ENCODE data around the gene RABL2B. TPM values are rescaled to one million over a fixed set of nuclear protein-coding genes. Genes with fewer than 3 reads are reported as not detected.
A peak's percentile ranks its signal among the peaks of the same experiment; 100 is the strongest.

Gene RABL2B
- total RNA-seq, 1 donor from 2014 or later: 6.8 TPM

DNA sequence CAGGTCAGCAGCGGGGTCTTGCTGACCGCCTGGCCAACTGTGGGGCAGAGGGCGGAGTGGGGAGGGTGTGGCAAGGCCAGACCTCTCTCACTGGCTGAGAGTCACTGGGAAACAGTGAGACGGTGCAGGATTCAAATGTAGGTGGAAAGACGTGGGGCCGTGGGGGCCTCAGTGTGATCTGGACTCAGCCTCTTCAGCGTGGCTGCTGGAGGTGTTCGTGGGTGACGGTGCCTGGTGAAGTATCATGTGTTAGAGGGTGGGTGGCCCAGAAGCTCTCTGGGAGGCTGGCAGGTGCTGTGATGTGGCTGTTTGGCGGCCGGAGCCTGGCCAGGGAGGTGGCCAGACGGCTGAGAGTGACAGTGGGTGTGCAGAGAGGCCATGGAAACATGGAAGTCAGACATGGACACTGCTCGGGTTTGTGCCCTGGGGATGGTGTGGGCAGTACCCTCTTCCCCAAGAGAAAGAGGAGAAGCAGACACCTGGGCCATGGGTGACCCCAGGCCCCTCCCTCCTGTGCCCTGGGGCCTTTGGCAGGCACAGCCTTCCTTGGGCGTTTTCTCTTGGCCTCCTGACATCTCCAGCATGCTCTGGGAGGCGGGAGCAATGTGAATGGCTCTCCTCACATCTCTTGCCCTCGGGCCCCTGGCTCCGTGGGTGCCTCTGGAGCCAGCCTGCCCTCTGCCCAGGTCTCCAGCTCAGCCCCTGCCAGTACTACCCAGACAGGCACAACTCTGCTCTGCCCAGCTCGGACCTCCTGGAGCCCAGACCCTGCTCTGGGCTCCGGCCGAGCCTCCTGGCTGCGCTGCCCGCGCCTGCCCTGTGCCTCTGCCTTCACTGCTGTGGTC lies 55.5 kb downstream of the RABL2B start:
- ATAC-seq (no peak), DNase-seq (ENCODE audit: missing footprints) (peak; percentile 42)
- intact Hi-C loops (cut with DNase I): no loop called here

DNA sequence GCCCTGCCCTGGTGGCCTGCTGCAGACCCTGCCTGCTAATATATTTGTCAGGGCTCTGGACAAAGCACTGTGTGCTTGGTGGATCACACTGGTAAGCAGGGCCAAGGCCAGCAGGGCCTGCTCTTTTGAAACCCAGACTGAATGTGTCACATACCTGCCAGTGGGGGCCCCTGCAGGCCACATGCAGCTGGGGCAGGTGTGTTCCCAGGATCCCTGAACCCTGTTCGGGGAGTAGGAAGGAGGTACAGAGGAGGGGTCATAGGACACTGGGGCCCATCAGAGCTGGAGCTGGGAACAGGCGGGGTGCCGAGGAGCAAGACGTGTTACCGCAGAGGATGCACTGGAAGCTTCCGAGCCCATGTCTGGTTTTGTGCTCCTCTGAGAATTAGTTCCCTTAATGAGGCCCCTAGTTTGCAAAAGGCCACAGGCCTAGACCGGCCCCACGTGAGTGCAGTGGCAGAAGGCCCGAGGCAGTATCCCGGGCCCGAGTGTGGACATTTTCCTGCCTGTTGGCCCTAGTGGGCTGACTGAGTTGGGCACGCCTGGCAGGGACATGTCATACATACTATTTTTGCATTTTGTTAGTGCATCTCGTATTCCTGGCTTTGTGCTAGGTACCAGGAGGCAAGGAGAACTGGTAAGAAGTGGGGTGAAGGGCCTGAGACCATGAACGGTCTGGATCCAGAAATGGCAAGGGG lies 56.6 kb downstream of the RABL2B start:
- ATAC-seq (no peak), DNase-seq (ENCODE audit: missing footprints) (peak; percentile 45)
- intact Hi-C loops (cut with DNase I): no loop called here

DNA sequence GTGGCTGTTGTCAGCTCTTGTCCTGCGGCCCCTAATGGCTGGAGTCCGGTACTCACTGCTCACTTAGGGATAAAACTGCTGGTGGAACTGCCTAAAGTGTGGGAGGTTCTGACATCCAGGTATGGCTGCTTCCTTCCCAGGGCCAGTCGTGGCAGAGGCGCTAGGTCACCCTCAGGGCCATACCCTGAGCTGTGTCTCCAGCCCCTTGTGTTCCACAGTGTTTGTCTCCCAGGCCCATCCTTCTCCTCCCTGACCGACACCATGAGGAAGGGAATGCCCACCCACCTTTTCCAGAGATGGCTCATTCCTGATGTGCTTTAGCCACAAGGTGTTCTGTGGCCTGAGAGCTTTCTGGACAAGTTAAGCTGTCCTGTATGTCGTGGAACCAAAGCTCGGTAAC lies 57.8 kb downstream of the RABL2B start:
- intact Hi-C loops (cut with DNase I): no loop called here
- DNase-seq (ENCODE audit: missing footprints) (peak; percentile 23), ATAC-seq (no peak)

DNA sequence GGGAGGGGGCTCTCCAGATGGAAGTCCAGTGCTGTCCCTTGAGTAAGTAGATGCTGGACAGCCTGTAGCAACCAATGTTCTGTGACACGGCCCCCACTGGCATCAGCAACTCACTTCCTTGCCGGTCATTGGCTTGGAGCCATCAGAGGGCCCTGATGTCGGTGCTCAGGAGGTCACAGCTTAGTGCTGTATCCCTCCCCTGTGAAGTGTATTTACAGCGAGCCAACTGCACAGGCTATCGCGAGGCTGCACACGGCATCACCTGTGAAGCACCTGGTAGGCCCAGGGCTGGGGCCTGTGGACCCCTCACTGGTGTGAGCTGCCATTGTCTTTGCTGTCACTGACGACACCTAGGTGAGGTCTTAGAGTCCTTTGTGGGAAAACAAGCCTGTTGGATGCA lies 58.8 kb downstream of the RABL2B start:
- DNase-seq (ENCODE audit: missing footprints) (peak; percentile 31), ATAC-seq (no peak)
- intact Hi-C loops (cut with DNase I): no loop called here

DNA sequence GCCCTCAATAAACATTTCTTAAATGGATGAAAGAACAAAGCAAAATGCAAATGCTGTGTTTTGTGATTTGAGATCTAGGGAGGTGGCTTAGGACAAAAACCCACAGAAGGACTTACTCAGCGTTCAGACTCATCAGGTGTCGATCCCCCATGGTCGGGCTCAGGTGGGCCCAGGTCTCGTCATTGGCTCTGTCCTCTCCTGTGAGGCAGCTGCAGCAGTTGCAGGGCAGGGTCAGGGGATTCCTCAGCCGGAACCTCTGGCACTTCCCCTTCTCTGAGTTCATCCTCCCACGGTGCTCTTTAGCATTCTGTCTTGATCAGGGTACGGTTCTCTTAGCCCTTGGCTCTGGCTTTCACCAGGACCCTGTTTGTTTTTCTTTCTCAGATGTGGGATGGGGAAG lies 59.4 kb downstream of the RABL2B start:
- ATAC-seq (no peak), DNase-seq (ENCODE audit: missing footprints) (peak; percentile 11)
- intact Hi-C loops (cut with DNase I): no loop called here

DNA sequence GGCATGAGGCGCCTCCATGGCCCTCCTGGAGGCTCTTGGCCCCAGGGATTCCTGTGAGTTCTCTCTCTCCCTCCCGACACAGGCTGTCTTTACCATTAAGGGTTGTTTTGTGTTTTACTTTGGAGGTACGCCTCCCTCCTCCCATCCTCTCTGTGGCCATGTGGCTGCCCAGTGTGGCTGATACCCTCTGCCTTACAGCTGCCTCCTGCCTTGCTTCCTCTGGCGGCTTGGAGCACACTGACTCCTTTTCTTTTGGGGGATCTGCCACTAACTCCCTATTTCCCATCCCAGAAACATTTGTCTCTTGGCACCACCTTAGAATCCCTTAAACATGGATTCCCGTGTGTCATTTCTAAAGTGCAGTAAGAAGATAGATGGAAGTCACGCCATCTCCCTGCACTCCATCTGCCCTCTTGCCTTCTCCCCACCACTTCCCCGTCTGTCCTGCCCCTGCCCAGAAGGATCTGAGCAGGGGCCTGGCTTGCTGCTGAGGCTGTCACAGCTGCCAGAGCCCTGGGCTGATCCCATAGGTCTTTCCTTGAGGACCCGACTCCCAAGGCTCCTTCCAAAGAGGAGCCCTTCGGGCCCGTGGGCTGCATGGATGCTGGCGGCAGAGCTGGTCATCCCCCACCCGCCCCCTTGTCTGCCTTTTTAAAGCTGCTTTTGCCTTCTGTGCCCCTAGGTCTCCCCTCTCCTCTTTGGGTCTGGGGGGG lies 60.6 kb downstream of the RABL2B start:
- intact Hi-C loops (cut with DNase I): no loop called here
- no peak for ATAC-seq
- peak; percentile 23 for DNase-seq (ENCODE audit: missing footprints)

DNA sequence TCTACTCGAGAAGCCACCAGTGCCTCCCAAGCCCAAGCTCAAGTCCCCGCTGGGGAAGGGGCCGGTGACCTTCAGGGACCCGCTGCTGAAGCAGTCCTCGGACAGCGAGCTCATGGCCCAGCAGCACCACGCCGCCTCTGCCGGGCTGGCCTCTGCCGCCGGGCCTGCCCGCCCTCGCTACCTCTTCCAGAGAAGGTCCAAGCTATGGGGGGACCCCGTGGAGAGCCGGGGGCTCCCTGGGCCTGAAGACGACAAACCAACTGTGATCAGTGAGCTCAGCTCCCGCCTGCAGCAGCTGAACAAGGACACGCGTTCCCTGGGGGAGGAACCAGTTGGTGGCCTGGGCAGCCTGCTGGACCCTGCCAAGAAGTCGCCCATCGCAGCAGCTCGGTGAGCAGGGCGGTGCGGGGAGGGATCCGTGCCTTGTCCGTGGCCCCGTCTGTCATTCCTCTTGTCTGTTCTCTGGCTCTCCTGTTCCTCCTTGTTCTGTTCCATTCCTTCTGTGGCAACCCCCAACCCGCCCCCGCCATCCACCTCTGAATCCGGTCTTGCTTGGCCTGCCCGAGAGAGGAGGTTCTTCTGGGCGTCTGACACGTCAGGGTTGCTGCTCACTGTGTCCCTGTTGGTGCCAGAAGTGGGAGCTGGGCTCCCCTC lies 61.3 kb downstream of the RABL2B start:
- no peak for DNase-seq (ENCODE audit: missing footprints)
- intact Hi-C loops (cut with DNase I): no loop called here
- no peak for ATAC-seq

DNA sequence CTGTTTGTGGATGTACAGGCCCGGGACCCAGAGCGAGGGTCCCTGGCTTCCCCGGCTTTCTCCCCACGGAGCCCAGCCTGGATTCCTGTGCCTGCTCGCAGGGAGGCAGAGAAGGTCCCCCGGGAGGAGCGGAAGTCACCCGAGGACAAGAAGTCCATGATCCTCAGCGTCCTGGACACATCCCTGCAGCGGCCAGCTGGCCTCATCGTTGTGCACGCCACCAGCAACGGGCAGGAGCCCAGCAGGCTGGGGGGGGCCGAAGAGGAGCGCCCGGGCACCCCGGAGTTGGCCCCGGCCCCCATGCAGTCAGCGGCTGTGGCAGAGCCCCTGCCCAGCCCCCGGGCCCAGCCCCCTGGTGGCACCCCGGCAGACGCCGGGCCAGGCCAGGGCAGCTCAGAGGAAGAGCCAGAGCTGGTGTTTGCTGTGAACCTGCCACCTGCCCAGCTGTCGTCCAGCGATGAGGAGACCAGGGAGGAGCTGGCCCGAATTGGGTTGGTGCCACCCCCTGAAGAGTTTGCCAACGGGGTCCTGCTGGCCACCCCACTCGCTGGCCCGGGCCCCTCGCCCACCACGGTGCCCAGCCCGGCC lies 62.1 kb downstream of the RABL2B start:
- intact Hi-C loops (cut with DNase I): no loop called here
- DNase-seq (ENCODE audit: missing footprints): no peak
- ATAC-seq: no peak

DNA sequence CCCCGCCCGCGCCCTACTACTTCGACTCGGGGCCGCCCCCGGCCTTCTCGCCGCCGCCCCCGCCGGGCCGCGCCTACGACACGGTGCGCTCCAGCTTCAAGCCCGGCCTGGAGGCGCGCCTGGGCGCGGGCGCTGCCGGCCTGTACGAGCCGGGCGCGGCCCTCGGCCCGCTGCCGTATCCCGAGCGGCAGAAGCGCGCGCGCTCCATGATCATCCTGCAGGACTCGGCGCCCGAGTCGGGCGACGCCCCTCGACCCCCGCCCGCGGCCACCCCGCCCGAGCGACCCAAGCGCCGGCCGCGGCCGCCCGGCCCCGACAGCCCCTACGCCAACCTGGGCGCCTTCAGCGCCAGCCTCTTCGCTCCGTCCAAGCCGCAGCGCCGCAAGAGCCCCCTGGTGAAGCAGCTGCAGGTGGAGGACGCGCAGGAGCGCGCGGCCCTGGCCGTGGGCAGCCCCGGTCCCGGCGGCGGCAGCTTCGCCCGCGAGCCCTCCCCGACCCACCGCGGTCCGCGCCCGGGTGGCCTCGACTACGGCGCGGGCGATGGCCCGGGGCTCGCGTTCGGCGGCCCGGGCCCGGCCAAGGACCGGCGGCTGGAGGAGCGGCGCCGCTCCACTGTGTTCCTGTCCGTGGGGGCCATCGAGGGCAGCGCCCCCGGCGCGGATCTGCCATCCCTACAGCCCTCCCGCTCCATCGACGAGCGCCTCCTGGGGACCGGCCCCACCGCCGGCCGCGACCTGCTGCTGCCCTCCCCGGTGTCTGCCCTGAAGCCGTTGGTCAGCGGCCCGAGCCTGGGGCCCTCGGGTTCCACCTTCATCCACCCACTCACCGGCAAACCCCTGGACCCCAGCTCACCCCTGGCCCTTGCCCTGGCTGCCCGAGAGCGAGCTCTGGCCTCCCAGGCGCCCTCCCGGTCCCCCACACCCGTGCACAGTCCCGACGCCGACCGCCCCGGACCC lies 62.9 kb downstream of the RABL2B start:
- ATAC-seq (no peak), DNase-seq (ENCODE audit: missing footprints) (no peak)
- intact Hi-C loops (cut with DNase I): no loop called here

DNA sequence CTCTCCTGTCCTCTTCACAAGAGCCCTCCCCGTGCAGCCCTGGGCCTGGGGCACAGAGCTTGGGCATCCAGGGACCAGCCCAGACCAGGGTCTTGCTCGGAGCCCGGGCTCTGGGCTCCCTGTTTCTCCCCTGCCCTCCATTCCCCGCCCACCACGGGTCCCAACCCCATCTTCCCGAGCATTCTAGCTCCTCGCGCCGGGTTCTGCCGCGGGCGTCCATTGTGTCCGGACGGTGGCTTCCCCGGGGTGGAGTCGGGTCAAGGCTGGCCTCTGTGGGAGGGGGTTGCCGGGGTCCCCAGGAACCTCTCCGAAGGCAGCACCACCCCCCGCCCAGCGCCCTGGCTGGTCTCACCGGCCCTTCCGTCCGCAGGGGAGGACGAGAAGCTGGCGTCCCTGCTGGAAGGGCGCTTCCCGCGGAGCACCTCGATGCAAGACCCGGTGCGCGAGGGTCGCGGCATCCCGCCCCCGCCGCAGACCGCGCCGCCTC lies 63.6 kb downstream of the RABL2B start:
- intact Hi-C loops (cut with DNase I): no loop called here
- ATAC-seq: no peak
- no peak for DNase-seq (ENCODE audit: missing footprints)

DNA sequence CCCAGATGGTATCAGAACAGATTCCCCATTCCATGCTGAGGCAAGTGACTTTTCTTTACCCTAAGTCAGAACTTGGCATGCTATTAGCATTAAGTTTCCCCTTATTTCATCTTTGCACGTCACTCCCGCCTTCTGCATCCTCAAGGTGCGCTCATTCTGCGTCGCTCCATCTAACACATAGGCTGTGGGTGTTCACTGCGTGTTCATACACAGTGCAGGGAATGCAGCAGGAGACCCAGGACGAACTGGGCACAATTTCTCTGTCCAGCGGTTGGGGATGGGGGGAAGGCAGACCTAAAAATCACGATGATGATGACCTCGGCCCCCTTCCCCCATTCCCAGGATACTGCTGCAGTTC lies 65.1 kb downstream of the RABL2B start:
- ATAC-seq (no peak), DNase-seq (ENCODE audit: missing footprints) (no peak)
- intact Hi-C loops (cut with DNase I): no loop called here

DNA sequence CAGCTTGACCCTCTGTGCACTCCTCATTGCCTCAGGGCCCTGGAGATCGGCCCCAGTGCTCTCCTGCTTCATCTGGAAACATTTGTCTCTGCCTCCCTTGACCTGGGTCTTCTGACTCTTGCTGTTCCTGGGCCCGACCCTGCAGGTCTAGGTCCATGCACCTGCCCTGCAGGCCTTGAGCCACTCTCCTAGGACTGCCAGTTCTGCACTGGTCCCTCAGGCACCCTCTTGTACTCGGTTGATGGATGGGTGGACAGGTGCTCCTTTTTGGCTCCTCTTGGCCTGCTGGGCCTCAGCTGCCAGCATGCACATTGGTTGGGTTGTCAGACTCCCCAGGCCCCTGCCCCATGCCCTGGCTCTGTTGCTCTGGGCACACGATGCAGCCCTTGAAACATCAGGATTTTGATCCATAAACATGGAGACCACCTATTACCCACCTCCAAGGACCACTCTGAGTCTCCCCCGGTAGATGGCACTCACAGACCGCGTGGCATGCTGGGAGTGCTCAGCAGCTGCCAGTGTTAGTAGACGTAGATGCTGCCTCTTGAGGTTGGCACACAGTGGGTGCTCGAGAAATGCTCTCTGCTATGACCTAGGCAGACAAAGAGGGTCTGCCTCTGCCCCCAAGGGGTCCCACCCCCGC lies 65.6 kb downstream of the RABL2B start:
- ATAC-seq (no peak), DNase-seq (ENCODE audit: missing footprints) (no peak)
- intact Hi-C loops (cut with DNase I): no loop called here

Other genes starting within 250 kb of the RABL2B start
- gene KLHDC7B, start 237.7 kb downstream of the RABL2B start, total RNA-seq: not detected
- not detected for gene SYCE3, start 220.7 kb downstream of the RABL2B start, total RNA-seq
- gene CPT1B, start 205.2 kb downstream of the RABL2B start, total RNA-seq: 370 TPM
- gene CHKB, start 200.8 kb downstream of the RABL2B start, total RNA-seq: 37.8 TPM
- 0.57 TPM for gene MAPK8IP2, start 182.8 kb downstream of the RABL2B start, total RNA-seq
- gene ARSA, start 155.5 kb downstream of the RABL2B start, total RNA-seq: 21.3 TPM
- gene SHANK3, start 110.8 kb downstream of the RABL2B start, total RNA-seq: 22.2 TPM
- gene ACR, start 45.4 kb downstream of the RABL2B start, total RNA-seq: 0.27 TPM